HG02763 (cell line): ENCODE results near the gene SEC16B.
"Not testable (repeated sequence)": the region's sequence is repeated elsewhere in the genome, so short reads cannot be mapped to it uniquely, and the experiment has no call there.

Source experiments
- ATAC-seq: cut with Tn5 transposase; IDR thresholded peaks from one replicate; pipeline ENCODE4 v1.9.1; 2021; ENCODE audit warnings: mild to moderate bottlenecking, moderate library complexity; ENCODE audit not compliant: unreplicated experiment

SEC16B gene

GRCh38 chr1:177969825-177970371, at the start of gene SEC16B:
Gene SEC16B (minus strand): TSS chr1:177970058. CDS start chr1:177967981, 2,077 bp downstream.
- ATAC-seq = no peak

- no peak for ATAC-seq
These were observed 49.8 kb upstream of the SEC16B start for GRCh38 chr1:178019622-178020021.

GRCh38 chr1:178019208-178019607, 49.4 kb upstream of the SEC16B start:
- ATAC-seq = no peak

GRCh38 chr1:178017517-178017916, 47.7 kb upstream of the SEC16B start:
- ATAC-seq = no peak

- ATAC-seq = no peak
These were observed 42.1 kb upstream of the SEC16B start for GRCh38 chr1:178011864-178012503.

GRCh38 chr1:178011465-178011828, 41.6 kb upstream of the SEC16B start:
- no peak for ATAC-seq

- no peak for ATAC-seq
These were observed 41.0 kb upstream of the SEC16B start for GRCh38 chr1:178010674-178011464.

GRCh38 chr1:178006043-178006442, 36.2 kb upstream of the SEC16B start:
- no peak for ATAC-seq

- ATAC-seq = no peak
These were observed 35.6 kb upstream of the SEC16B start for GRCh38 chr1:178005450-178005849.

GRCh38 chr1:178004926-178005391, 35.1 kb upstream of the SEC16B start:
- no peak for ATAC-seq

GRCh38 chr1:177998696-177999631, 29.1 kb upstream of the SEC16B start:
- no peak for ATAC-seq

- ATAC-seq = no peak
These were observed 27.1 kb upstream of the SEC16B start for GRCh38 chr1:177996957-177997356.

GRCh38 chr1:177995369-177995768, 25.5 kb upstream of the SEC16B start:
- ATAC-seq = no peak

- not testable (repeated sequence) for ATAC-seq
These were observed 16.4 kb upstream of the SEC16B start for GRCh38 chr1:177986281-177986680.

- ATAC-seq = no peak
These were observed 14.9 kb upstream of the SEC16B start for GRCh38 chr1:177984761-177985160.

GRCh38 chr1:177984136-177984525, 14.3 kb upstream of the SEC16B start:
- ATAC-seq = no peak

GRCh38 chr1:177983482-177984135, 13.8 kb upstream of the SEC16B start:
- no peak for ATAC-seq

GRCh38 chr1:177983077-177983476, 13.2 kb upstream of the SEC16B start:
- ATAC-seq = no peak

GRCh38 chr1:177981200-177981599, 11.3 kb upstream of the SEC16B start:
- ATAC-seq = no peak

GRCh38 chr1:177979272-177979671, 9.4 kb upstream of the SEC16B start:
- ATAC-seq = no peak
